ENCODE measurements around the gene KCNQ5.

Gene KCNQ5

DNA sequence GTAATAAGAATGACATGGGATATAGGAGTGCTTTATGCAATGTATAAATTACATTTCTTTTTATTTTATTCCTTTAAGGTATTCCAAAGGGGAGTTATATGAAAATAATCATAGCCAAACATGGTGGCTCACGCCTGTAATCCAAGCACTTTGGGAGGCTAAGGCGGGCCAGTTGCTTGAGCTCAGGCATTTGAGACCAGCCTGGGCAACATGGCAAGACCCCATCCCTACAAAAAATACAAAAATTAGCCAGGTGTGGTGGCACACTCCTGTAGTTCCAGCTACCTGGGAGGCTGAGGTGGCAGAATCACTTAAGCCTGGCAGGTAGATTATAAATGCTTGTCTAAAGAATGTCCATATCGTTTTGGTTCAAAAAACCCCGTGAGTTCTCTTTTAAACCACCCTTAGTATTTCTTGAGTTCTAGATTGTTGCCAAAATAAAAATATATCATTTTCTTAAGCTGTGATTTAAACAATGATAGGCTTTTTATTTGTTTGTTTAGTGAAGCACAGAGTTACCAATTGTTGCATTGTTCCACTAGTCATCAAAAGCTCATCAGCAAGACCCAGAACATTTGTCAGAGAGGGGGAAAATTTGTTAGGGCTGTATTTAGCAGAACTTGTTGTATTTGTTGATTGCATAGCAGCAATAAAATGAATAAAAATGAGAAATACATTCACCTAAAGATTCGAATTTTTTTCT is 457.2 kb downstream of the KCNQ5 start:
- no peaks in the 10 kb centered on the region for H3K4me1 Mint-ChIP-seq (ENCODE audit: low read depth)
- H3K36me3 Mint-ChIP-seq (ENCODE audit: low read depth): no peaks in the 10 kb centered on the region
- H3K4me3 Mint-ChIP-seq: no peak overlapping the region
- no peak overlapping the region for H3K27ac Mint-ChIP-seq
- H3K27me3 Mint-ChIP-seq (ENCODE audit: low read depth): no peaks in the 10 kb centered on the region
- H3K9me3 Mint-ChIP-seq: no peaks in the 10 kb centered on the region

DNA sequence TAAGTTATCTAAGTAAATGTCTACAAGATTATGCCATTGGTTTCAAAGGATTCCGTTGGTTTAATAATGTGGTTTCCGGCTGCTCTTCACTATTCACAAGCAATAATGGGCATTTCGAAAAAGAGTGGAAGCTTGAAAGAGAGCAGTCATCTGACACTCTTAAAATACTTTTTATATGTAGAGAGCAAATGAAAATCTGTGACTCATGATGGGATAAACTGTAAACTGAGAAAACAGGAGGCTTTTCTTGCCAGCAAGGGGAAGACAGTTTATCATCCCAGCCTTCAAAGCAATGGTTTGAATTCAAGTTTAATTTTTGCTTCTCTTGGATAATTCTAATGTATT is 457.7 kb downstream of the KCNQ5 start:
- no peaks in the 10 kb centered on the region for H3K4me1 Mint-ChIP-seq (ENCODE audit: low read depth)
- H3K4me3 Mint-ChIP-seq: no peak overlapping the region
- H3K36me3 Mint-ChIP-seq (ENCODE audit: low read depth): no peaks in the 10 kb centered on the region
- H3K27ac Mint-ChIP-seq: no peak overlapping the region
- no peaks in the 10 kb centered on the region for H3K9me3 Mint-ChIP-seq
- no peaks in the 10 kb centered on the region for H3K27me3 Mint-ChIP-seq (ENCODE audit: low read depth)

DNA sequence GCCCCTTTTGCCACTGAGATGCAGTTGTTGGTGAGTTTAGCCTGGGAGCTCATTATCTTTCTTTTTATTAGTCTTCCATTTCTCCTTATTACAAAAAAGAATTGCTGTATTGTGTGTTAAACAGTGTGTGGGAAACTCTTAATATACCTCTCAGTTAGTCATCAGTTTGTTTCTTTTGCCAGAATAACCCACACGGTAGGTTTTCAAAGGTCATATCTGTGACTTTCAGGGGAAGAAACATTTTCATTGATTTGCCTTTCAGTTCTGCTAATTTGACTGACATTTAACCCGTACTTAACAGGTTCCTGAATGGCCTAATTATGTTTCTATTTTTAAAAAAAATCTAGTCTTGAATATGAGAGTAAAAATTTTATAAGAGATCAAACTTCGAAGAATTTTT is 458.1 kb downstream of the KCNQ5 start:
- Mint-ChIP-seq H3K36me3 (ENCODE audit: low read depth) (no peaks in the 10 kb centered on the region), H3K4me1 (ENCODE audit: low read depth) (no peaks in the 10 kb centered on the region)

DNA sequence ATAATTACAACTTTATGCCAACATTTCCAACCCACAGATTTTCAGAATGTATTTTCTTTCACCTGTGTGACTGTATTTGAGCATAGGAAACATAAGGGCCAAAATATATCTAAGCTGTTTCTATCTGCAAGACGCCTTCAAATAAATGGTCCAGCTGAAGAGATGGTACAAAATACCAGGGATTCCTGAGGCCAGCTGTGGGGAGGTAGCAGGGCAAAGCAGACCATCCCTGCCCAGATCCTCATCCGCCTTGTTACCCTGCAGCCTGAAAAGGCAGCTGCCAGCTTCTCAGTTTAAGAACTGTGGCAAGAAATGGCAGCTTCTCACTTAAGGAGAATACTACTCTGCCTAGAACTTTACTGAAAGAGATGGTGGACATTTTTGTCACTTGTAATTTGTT is 460.1 kb downstream of the KCNQ5 start:
- Mint-ChIP-seq H3K4me1 (ENCODE audit: low read depth) (no peaks in the 10 kb centered on the region), H3K4me3 (no peak overlapping the region), H3K27ac (no peak overlapping the region), H3K27me3 (ENCODE audit: low read depth) (no peaks in the 10 kb centered on the region), H3K36me3 (ENCODE audit: low read depth) (no peaks in the 10 kb centered on the region), H3K9me3 (no peaks in the 10 kb centered on the region)

More for the DNA sequence above, 458.1 kb downstream of the KCNQ5 start:
- H3K9me3 Mint-ChIP-seq: no peaks in the 10 kb centered on the region
- H3K4me3 Mint-ChIP-seq: no peak overlapping the region
- H3K27me3 Mint-ChIP-seq (ENCODE audit: low read depth): no peaks in the 10 kb centered on the region
- no peak overlapping the region for H3K27ac Mint-ChIP-seq

DNA sequence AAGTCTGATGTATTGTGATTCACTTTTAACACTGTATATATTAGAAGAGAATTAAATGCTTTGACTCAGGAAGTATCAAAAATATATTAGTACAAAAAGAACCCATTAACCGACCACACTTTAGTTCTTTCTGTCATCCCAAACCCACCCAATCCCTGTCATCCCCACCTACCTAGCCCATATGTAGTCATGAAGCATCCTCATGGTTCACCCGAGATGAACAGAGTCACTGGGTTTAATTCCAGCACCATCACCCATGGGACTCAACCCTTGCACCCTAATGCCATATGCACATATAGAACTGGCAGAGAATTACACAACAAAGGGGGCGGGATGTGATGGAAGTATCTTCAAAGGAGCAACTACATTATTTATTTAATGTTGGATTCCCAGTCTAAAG is 462.0 kb downstream of the KCNQ5 start:
- Mint-ChIP-seq H3K27ac (no peak overlapping the region), H3K9me3 (no peaks in the 10 kb centered on the region), H3K4me1 (ENCODE audit: low read depth) (no peaks in the 10 kb centered on the region), H3K27me3 (ENCODE audit: low read depth) (no peaks in the 10 kb centered on the region), H3K36me3 (ENCODE audit: low read depth) (no peaks in the 10 kb centered on the region), H3K4me3 (no peak overlapping the region)

DNA sequence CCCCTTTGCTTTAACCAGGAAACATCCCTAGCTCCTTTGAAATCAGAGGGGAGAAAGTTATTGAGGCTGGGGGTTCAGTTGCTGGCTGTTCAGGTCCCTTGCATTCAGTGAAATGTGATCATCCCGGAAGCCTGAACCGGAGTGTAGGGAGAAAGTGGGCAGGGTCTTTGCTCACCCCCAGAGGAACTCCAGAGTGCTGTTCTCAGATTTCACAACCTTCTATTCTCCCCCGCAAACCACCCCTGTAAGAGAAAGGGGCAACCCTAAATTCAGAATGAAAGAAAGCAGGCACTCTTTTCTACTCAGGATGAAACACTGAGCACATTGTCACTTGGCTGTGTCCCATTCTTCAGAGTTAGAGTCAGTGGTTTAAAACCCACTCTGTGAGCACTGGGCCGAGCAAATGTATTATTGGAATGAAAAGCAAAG is 463.6 kb downstream of the KCNQ5 start:
- no peaks in the 10 kb centered on the region for H3K9me3 Mint-ChIP-seq
- H3K27ac Mint-ChIP-seq: no peak overlapping the region
- H3K36me3 Mint-ChIP-seq (ENCODE audit: low read depth): no peaks in the 10 kb centered on the region
- no peak overlapping the region for H3K4me3 Mint-ChIP-seq
- H3K27me3 Mint-ChIP-seq (ENCODE audit: low read depth): no peaks in the 10 kb centered on the region
- no peaks in the 10 kb centered on the region for H3K4me1 Mint-ChIP-seq (ENCODE audit: low read depth)

DNA sequence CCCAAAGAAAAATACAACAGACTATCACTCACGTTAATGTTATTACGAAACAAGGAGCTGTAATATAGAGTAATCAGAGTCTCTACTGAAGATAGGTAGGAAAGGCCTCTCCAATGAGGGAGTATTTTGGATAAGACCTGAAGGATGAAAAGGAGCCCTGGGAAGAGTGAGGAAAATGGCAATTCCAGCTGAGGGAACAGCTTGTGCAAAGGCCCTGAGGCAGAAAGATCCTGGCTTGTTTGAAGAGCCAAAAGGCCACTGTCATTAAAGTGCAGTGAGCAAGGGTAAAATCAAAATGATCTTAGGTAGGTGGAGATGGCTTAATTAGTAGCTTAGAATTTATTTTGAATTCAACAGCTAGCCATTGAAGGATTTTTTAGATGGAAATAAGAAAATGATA is 464.9 kb downstream of the KCNQ5 start:
- peaks cover 4% of the 10 kb centered on the region for H3K9me3 Mint-ChIP-seq
- no peaks in the 10 kb centered on the region for H3K27me3 Mint-ChIP-seq (ENCODE audit: low read depth)
- no peak overlapping the region for H3K27ac Mint-ChIP-seq
- H3K4me1 Mint-ChIP-seq (ENCODE audit: low read depth): no peaks in the 10 kb centered on the region
- no peaks in the 10 kb centered on the region for H3K36me3 Mint-ChIP-seq (ENCODE audit: low read depth)
- no peak overlapping the region for H3K4me3 Mint-ChIP-seq

DNA sequence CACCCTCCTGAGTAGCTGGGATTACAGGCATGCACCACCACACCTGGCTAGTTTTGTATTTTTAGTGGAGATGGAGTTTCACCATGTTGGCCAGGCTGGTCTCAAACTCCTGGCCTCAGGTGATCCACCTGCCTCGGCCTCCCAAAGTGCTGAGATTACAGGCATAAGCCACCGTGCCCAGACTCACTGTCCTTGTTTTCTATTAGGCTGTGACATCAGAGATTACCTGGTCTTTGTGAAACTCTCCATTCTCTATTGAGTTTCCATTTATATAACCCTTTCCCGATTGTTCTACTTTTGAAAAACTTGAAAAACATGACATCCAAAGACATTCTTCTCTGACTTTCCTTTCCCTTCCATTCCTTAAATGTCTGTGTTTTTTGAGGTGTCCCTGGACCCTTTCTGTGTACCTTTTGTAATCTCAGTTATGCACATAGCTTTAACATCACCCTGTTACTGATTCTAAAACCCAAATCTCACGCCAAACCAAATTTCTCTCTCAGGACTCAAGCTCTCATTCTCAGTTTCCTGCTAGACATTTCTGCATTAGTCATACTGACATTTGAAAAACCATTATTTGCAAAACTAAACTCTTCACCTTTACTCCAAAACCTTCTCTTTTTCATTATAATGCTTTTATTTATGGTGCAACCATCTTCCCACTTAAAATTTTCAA is 466.4 kb downstream of the KCNQ5 start:
- no peaks in the 10 kb centered on the region for H3K36me3 Mint-ChIP-seq (ENCODE audit: low read depth)
- H3K27me3 Mint-ChIP-seq (ENCODE audit: low read depth): no peaks in the 10 kb centered on the region
- no peaks in the 10 kb centered on the region for H3K4me1 Mint-ChIP-seq (ENCODE audit: low read depth)
- H3K4me3 Mint-ChIP-seq: no peak overlapping the region
- H3K9me3 Mint-ChIP-seq: peaks cover 14% of the 10 kb centered on the region
- H3K27ac Mint-ChIP-seq: no peak overlapping the region

DNA sequence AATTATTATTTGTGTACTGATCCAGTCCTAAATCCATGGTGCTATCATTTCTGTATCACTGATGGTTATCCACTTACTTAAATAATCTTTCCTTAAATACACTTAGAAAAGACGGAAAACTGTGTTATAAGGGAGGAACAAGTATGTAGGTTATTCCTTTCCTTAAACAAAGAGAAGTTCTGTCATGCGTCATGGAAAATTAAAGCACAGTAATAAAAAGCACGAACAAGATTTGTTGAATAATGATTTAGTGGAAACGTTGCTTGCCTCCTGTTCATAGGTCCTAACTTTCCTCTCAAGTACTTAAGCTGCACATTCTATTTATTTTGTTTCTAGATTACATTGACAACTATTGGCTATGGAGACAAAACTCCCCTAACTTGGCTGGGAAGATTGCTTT is 483.1 kb downstream of the KCNQ5 start:
- Mint-ChIP-seq H3K36me3 (ENCODE audit: low read depth) (no peaks in the 10 kb centered on the region), H3K4me1 (ENCODE audit: low read depth) (no peaks in the 10 kb centered on the region), H3K27ac (no peak overlapping the region), H3K27me3 (ENCODE audit: low read depth) (no peaks in the 10 kb centered on the region), H3K9me3 (no peaks in the 10 kb centered on the region), H3K4me3 (no peak overlapping the region)

DNA sequence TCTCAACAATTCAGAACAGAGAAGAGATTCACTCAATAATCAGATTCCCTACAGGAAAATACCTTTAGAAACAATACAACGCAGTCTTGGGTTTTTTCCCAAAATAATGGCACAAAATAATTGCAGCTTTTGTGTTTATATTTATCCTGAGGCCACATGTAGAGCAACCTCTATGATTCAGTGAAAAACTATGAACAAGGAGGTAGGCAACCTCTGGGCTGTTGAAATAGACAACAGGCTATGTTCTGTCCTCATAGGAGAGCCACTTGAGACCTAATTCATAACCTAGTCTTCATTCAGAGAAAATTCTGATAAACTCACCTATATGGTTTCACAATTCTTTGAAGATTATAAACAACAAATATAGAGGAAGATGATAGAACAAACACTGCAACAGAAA is 485.2 kb downstream of the KCNQ5 start:
- Mint-ChIP-seq H3K36me3 (ENCODE audit: low read depth) (no peaks in the 10 kb centered on the region), H3K4me3 (no peak overlapping the region), H3K27me3 (ENCODE audit: low read depth) (no peaks in the 10 kb centered on the region), H3K27ac (no peak overlapping the region), H3K9me3 (no peaks in the 10 kb centered on the region), H3K4me1 (ENCODE audit: low read depth) (no peaks in the 10 kb centered on the region)

DNA sequence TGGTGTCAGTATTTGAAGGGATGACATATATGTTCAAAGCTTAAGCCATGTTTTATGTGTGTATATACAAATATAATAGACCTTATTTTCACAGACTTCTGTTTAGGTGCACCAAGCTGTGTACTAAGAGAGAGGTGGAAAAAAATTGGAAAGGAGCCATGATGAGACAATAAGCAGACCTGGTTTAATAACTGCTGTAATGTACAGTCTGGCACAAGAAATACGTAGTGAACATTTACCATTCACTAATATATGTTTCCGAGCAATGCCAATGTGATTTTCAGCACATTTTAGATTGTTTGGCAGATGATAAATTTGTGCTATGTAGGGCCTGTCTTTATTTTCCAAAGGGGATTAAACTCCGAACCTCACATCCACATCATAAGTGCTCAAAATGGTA is 487.1 kb downstream of the KCNQ5 start:
- Mint-ChIP-seq H3K27ac (no peak overlapping the region), H3K4me3 (no peak overlapping the region), H3K9me3 (no peaks in the 10 kb centered on the region), H3K4me1 (ENCODE audit: low read depth) (no peaks in the 10 kb centered on the region), H3K27me3 (ENCODE audit: low read depth) (no peaks in the 10 kb centered on the region), H3K36me3 (ENCODE audit: low read depth) (no peaks in the 10 kb centered on the region)

DNA sequence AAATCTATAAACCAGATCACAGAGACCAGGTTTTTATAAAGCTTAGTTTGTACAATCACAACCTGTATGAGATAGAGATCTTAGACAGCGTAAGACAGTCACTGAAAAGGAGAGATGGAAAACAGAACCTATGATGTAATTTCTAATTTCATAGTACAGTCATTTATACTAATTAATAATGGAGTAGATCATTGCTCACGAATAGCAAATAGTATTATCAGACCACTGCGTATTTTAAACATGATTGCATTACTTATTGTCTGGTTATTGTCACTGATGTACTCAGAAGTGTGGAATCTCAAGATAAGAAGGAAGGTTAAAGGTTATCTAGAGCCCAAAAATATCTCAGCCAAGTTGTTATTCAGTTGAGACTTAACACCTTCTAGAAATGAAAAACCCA is 487.8 kb downstream of the KCNQ5 start:
- Mint-ChIP-seq H3K4me1 (ENCODE audit: low read depth) (no peaks in the 10 kb centered on the region), H3K27ac (no peak overlapping the region), H3K9me3 (no peaks in the 10 kb centered on the region), H3K36me3 (ENCODE audit: low read depth) (no peaks in the 10 kb centered on the region), H3K4me3 (no peak overlapping the region), H3K27me3 (ENCODE audit: low read depth) (no peaks in the 10 kb centered on the region)

DNA sequence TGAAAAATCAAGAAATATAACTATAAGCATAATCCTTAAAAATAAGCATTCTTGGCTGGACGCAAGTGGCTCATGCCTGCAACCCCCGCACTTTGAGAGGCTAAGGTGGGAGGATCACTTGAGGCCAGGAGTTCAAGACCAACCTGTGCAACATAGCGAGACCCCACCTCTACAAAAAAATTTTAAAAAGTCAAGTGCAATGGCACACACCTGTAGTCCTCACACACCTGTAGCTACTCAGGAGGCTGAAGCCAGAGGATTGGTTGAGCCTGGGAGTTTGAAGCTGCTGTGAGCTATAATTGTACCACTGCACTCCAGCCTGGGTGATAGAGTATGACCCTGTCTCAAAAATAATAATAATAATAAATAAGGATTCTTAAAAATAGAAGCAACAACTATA is 494.5 kb downstream of the KCNQ5 start:
- Mint-ChIP-seq H3K4me1 (ENCODE audit: low read depth) (no peaks in the 10 kb centered on the region), H3K27me3 (ENCODE audit: low read depth) (no peaks in the 10 kb centered on the region), H3K36me3 (ENCODE audit: low read depth) (no peaks in the 10 kb centered on the region), H3K4me3 (no peak overlapping the region), H3K27ac (no peak overlapping the region), H3K9me3 (no peaks in the 10 kb centered on the region)

DNA sequence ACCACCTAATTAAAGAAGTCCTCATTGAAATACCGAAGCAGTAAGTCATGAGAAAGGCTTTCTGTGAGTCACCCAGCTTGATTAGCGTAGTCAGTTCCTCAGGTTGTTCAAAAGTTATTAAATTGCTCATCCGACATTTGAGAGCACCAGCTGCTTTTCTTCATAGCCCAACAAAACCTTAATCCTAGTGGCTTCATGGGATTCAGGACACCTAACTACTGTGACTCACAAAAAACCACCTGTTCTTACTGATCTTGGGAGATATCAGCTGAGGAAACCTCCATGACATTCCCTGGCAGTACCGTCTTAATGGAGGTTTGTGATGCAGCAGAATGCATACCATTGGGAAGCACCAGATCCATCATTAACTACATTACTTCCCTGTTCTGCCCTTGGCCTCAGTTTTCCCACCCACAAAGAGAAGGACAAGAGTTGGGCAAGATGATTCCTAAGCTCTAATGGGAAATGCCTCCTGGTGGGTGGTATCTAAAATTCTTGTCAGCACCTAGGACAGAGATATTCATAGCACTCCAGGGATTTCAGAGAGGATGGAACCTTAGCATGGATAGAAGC is 499.6 kb downstream of the KCNQ5 start:
- Mint-ChIP-seq H3K4me3 (no peak overlapping the region), H3K36me3 (ENCODE audit: low read depth) (no peaks in the 10 kb centered on the region), H3K4me1 (ENCODE audit: low read depth) (no peaks in the 10 kb centered on the region), H3K27ac (no peak overlapping the region), H3K27me3 (ENCODE audit: low read depth) (no peaks in the 10 kb centered on the region), H3K9me3 (no peaks in the 10 kb centered on the region)

DNA sequence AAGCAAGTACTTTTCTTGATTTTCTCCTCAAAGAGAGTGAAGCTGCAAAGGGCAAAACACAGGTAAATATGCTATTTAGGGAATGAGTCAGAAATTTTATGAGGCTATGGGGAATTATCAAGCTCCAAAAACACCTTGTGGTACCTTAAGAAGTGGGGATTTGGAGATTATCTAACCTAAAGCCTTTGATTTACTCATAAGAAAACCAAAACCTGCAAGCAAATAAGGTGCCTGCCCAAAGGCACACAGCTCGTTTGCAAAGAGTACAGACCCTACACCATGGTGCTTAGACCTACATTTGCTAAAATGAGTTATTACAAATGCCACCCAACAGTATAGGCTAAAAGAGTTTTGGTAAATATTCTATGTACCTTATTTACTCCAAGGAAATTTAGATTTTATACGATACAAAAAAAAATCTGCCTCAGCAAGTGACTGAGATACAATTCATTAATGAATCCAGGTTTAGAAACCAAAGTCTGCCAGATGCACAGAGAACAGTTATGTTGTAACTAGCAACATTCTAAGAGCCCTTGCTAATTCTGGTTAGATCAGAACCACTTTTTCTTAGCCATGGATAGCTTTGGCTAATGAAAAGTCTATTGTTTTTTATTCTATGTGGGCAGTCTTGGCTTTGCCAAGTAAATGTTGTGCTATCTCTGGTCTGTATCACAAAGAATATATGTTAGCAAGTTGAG is 501.9 kb downstream of the KCNQ5 start:
- Mint-ChIP-seq H3K27ac (no peak overlapping the region), H3K4me3 (no peak overlapping the region), H3K9me3 (no peaks in the 10 kb centered on the region), H3K36me3 (ENCODE audit: low read depth) (no peaks in the 10 kb centered on the region), H3K27me3 (ENCODE audit: low read depth) (peaks cover 5% of the 10 kb centered on the region), H3K4me1 (ENCODE audit: low read depth) (no peaks in the 10 kb centered on the region)
